A673 (cell line): ENCODE measurements around the gene BEST4.

Source experiments
- EZH2 ChIP-seq: fragments of 200-600 bp; sonication (generic); IDR thresholded peaks from 2 replicates; pipeline ENCODE4 v1.6.1; 2017; ENCODE audit warnings: borderline replicate concordance, low read depth, mild to moderate bottlenecking, mixed read lengths, antibody characterized with exemption, low read length; ENCODE audit not compliant: poor library complexity, severe bottlenecking
- TF ChIP-seq, protein P1 (sequence below): fragments of 300-800, 200-600 bp; sonication (generic); conservative IDR thresholded peaks from 2 replicates; pipeline ENCODE4 v1.5.1; 2017; ENCODE audit warnings: low read depth, mild to moderate bottlenecking, antibody characterized with exemption, low read length, moderate library complexity, mixed read lengths

DNA sequence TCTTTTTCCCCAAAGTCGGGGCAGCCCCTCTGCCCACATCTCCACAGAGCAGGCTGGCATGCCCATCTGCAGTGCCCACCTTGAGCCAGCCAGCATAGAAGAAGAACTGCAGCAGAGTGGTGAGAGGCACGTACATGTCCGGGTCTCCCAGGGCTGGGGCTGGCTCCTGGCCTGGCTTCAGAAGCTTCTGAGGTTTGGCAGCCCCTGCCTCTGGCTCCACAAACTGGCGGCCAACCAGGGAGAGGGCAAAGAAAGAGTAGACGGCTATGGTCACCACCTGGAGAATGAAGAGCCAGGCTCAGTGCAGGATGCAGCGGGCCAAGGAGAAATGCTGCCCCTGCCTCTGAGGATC, 3.0 kb downstream of the BEST4 start:
- TF ChIP-seq, protein P1, sequence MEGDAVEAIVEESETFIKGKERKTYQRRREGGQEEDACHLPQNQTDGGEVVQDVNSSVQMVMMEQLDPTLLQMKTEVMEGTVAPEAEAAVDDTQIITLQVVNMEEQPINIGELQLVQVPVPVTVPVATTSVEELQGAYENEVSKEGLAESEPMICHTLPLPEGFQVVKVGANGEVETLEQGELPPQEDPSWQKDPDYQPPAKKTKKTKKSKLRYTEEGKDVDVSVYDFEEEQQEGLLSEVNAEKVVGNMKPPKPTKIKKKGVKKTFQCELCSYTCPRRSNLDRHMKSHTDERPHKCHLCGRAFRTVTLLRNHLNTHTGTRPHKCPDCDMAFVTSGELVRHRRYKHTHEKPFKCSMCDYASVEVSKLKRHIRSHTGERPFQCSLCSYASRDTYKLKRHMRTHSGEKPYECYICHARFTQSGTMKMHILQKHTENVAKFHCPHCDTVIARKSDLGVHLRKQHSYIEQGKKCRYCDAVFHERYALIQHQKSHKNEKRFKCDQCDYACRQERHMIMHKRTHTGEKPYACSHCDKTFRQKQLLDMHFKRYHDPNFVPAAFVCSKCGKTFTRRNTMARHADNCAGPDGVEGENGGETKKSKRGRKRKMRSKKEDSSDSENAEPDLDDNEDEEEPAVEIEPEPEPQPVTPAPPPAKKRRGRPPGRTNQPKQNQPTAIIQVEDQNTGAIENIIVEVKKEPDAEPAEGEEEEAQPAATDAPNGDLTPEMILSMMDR, result no peak
- no peak for TF ChIP-seq EZH2
